HG03095 (cell line): Measurements from ENCODE around the gene GPR137.
A peak's percentile ranks its signal among the peaks of the same experiment; 100 is the strongest.

Source experiments
- ATAC-seq: cut with Tn5 transposase; IDR thresholded peaks from one replicate; pipeline ENCODE4 v1.9.1; 2021; ENCODE audit warnings: moderate library complexity; ENCODE audit not compliant: unreplicated experiment

The GPR137 gene

GRCh38 chr11:64284048-64284961 lies 1.3 kb upstream of the GPR137 start, which contains the start of gene BAD:
BAD (minus strand) TSS chr11:64284665; CDS start chr11:64284368, 297 bp downstream.
- ATAC-seq: peak; percentile 69

GRCh38 chr11:64285885-64286800 lies 495 bp downstream of the GPR137 start:
- ATAC-seq: no peak

- no peak for ATAC-seq
These were observed 1.1 kb downstream of the GPR137 start for GRCh38 chr11:64286801-64287159.

GRCh38 chr11:64287676-64288352 lies 2.2 kb downstream of the GPR137 start:
- ATAC-seq: no peak

- no peak for ATAC-seq
These were observed 2.7 kb downstream of the GPR137 start for GRCh38 chr11:64288353-64288750.

GRCh38 chr11:64289002-64289564 lies 3.4 kb downstream of the GPR137 start:
- no peak for ATAC-seq

- ATAC-seq: no peak
These were observed 5.0 kb downstream of the GPR137 start for GRCh38 chr11:64290352-64291261.

- no peak for ATAC-seq
These were observed 5.7 kb downstream of the GPR137 start, which contains the start of gene KCNK4 for GRCh38 chr11:64291262-64291751. KCNK4 (plus strand) TSS chr11:64291302; CDS start chr11:64293019, 1,717 bp downstream.

- no peak for ATAC-seq
These were observed 6.3 kb downstream of the GPR137 start for GRCh38 chr11:64291752-64292459.

GRCh38 chr11:64292460-64293254 lies 7.0 kb downstream of the GPR137 start:
- ATAC-seq: no peak

GRCh38 chr11:64294774-64295173 lies 9.1 kb downstream of the GPR137 start:
- no peak for ATAC-seq

GRCh38 chr11:64295760-64296159 lies 10.1 kb downstream of the GPR137 start:
- ATAC-seq: no peak

- no peak for ATAC-seq
These were observed 10.6 kb downstream of the GPR137 start for GRCh38 chr11:64296236-64296635.

- ATAC-seq: no peak
These were observed 11.4 kb downstream of the GPR137 start for GRCh38 chr11:64296830-64297698.

GRCh38 chr11:64297699-64298358 lies 12.2 kb downstream of the GPR137 start:
- no peak for ATAC-seq
